Esophagus squamous epithelium (tissue), 5 donors: ENCODE data around the gene NKIRAS1. TPM values are rescaled to one million over a fixed set of nuclear protein-coding genes. Genes with fewer than 3 reads are reported as not detected.
"Not testable (repeated sequence)": the region's sequence is repeated elsewhere in the genome, so short reads cannot be mapped to it uniquely, and the experiment has no call there.

Experiments used
- DNase-seq: peaks from one replicate; lab custom pipeline; 2025; lab: John Stamatoyannopoulos, UW
- H3K27ac ChIP-seq, 4 donors: fragments of 200-600 bp; sonication (generic); one replicate each; pipeline ENCODE4 v1.5.1; 2016 to 2019; ENCODE audit warnings: mild to moderate bottlenecking in 1 of 4
- H3K27me3 ChIP-seq, 4 donors: fragments of 200-600 bp; sonication (generic); 1 replicate in 3 of 4; 2 replicates in 1 of 4; pipeline versions ENCODE4 v1.5.1 to v1.6.0; 2017 to 2021; ENCODE audit warnings: antibody characterized with exemption in 1 of 4
- H3K36me3 ChIP-seq, 3 donors: fragments of 200-600 bp; sonication (generic); one replicate each; pipeline ENCODE4 v1.5.1; 2016 to 2019
- H3K4me1 ChIP-seq, 3 donors: fragments of 200-600 bp; sonication (generic); one replicate each; pipeline ENCODE4 v1.5.1; 2017 to 2019
- H3K4me3 ChIP-seq, 4 donors: fragments of 200-600 bp; sonication (generic); 1 replicate in 3 of 4; 2 replicates in 1 of 4; pipeline ENCODE4 v1.5.1; 2016 to 2019; ENCODE audit warnings: mild to moderate bottlenecking in 2 of 4, moderate library complexity in 1 of 4
- H3K9me3 ChIP-seq, 3 donors: fragments of 200-600 bp; sonication (generic); one replicate each; pipeline ENCODE4 v1.5.1; 2016 to 2019
- POLR2A ChIP-seq, 4 donors: fragments of 450-650 bp; IDR thresholded peaks; one replicate each; pipeline ENCODE4 v1.6.1; 2017; ENCODE audit warnings: antibody characterized with exemption in 4 of 4, mild to moderate bottlenecking in 4 of 4, moderate library complexity in 3 of 4
- WGBS, 2 donors: methylation state at CpG; one replicate each; pipeline ENCODE4 v1.1.5; 2018; 5-methylcytosine and 5-hydroxymethylcytosine counted together
- intact Hi-C: fragments of 100-400 bp; cut with DNase I; formaldehyde crosslinking; loops from one replicate; pipeline ENCODE4 v1.15.0; 2022
- total RNA-seq, 4 donors: library from RNA; depleted of rRNA; stranded (reverse); fragments of >200 nt; gene quantifications; one replicate each; pipeline ENCODE4 v1.1.0, GENCODE V29; 2016
- TF ChIP-seq, protein P1 (sequence below), 6 experiments: fragments of 450-650 bp in 4 of 6; fragments of 200-600 bp in 2 of 6; sonication (generic) in 2 of 6; IDR thresholded peaks; one replicate each; pipeline ENCODE4 v1.5.1; 2016 to 2019; ENCODE audit warnings: antibody characterized with exemption in 6 of 6, mild to moderate bottlenecking in 4 of 6, moderate library complexity in 4 of 6
- donor health status: DM: yes; HTN: yes; CAD: no.

NKIRAS1 gene
- total RNA-seq, 4 donors from 2014 or later = 5.9 to 11.1 (median 8.4) TPM

DNA sequence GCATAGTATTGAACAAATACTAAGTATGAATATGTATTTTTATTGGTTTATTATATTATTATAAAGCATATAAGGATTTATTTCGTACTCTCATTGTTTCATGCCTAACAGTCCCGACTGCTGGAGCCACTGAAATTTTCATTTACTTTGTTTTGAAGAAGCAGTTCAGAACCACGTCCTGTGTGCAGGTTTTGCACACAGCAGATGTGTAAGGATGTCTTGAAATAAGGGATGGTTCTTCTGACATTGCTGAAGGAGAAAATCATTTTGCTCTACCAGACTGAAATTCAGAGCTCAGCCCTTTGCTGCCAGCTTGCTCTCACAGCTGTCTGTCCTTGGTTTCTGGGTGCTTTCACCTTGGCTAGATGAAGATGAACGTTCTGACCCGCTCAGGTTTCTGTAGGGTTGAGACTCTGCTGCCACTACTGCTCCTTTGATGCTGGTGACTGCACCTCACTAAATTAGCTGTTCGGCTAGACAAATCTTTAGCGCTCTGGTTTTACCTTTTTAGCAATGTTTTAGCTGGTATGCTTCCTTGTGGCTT lies 56.9 kb downstream of the NKIRAS1 start:
- peaks cover 0 to 11% (median 0%) of the 10 kb centered on the region in 3 donors for H3K36me3 ChIP-seq
- H3K27ac ChIP-seq = no peak overlapping the region
- no peak for TF ChIP-seq POLR2A (IDR thresholded peaks at IDR 0.05)
- TF ChIP-seq, protein P1, sequence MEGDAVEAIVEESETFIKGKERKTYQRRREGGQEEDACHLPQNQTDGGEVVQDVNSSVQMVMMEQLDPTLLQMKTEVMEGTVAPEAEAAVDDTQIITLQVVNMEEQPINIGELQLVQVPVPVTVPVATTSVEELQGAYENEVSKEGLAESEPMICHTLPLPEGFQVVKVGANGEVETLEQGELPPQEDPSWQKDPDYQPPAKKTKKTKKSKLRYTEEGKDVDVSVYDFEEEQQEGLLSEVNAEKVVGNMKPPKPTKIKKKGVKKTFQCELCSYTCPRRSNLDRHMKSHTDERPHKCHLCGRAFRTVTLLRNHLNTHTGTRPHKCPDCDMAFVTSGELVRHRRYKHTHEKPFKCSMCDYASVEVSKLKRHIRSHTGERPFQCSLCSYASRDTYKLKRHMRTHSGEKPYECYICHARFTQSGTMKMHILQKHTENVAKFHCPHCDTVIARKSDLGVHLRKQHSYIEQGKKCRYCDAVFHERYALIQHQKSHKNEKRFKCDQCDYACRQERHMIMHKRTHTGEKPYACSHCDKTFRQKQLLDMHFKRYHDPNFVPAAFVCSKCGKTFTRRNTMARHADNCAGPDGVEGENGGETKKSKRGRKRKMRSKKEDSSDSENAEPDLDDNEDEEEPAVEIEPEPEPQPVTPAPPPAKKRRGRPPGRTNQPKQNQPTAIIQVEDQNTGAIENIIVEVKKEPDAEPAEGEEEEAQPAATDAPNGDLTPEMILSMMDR (IDR thresholded peaks at IDR 0.05) = no peak
- no peaks in the 10 kb centered on the region for H3K9me3 ChIP-seq
- no peak for DNase-seq
- no peak overlapping the region for H3K4me3 ChIP-seq
- 88 to 90% methylated on average over 5 to 6 of the region's 7 CpGs for WGBS, 2 donors
- no peaks in the 10 kb centered on the region for H3K27me3 ChIP-seq
- H3K4me1 ChIP-seq = peaks cover 13 to 46% (median 20%) of the 10 kb centered on the region in 3 donors
- intact Hi-C loops = no loop called here

DNA sequence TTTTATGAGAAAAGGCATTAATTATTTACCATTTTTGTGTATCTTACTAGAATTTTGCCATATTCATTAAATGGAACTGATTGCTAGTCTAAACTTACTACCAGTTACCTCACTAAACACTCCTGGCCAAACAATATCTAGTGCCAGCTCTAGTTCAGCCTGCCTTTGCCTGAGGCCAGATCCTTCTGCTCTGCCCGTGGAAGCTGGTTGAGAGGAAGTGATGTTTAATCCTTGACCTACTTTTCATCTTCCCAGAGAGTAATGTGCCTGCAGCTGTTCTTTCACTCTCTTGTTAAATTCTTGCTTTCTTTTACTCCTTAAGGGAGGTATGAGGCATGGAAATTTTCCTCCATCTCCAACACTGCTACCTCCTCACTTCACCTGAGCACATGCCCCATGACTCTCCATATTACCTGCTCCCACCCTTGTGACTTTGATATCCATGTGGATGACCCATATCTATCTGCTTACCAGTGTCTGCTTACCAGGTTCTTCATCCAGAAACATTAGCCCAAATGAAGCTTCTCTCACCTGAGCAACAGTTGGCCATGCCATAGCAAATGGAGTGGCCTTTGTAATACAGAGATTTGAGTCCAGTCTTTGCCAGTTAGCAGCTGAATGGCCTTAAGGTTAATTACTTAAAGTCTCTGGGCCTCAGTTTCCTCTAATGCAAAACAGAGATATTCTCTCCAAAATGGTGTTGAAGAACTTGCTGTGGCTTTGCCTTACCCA lies 57.6 kb downstream of the NKIRAS1 start:
- TF ChIP-seq, protein P1 (IDR thresholded peaks at IDR 0.05) = no peak
- no peak for TF ChIP-seq POLR2A (IDR thresholded peaks at IDR 0.05)
- Histone ChIP-seq H3K27ac (no peak overlapping the region), H3K27me3 (no peaks in the 10 kb centered on the region), H3K4me3 (no peak overlapping the region), H3K36me3 (peaks cover 0 to 11% (median 0%) of the 10 kb centered on the region in 3 donors), H3K4me1 (peaks cover 13 to 45% (median 20%) of the 10 kb centered on the region in 3 donors), H3K9me3 (no peaks in the 10 kb centered on the region)
- WGBS, 2 donors = 0 to 5% methylated on average over 1 of the region's 1 CpG
- intact Hi-C loops = no loop called here
- DNase-seq = no peak

DNA sequence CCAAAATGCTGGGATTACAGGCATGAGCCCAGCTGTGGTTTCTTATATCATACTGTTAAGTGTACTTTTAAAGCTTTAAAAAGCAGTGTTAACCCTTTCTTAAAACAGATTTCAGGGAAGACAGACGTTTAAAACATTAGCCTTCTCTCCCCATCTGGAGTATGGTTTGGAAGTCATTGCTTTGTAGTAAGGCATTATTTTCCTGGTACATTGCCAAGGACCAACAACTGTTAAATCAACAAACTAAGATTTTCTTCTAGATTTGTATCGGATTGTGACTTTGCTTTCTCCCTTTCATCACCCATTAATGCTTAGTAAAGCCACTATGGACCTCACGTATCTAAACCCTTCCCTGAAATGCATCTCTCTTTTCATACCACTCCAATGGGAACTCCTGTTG lies 60.5 kb downstream of the NKIRAS1 start:
- intact Hi-C loops = no loop called here
- no peaks in the 10 kb centered on the region for H3K27me3 ChIP-seq
- TF ChIP-seq, protein P1 (IDR thresholded peaks at IDR 0.05) = no peak
- no peak for TF ChIP-seq POLR2A (IDR thresholded peaks at IDR 0.05)
- H3K4me3 ChIP-seq = no peak overlapping the region
- DNase-seq = no peak
- H3K36me3 ChIP-seq = peaks cover 0 to 9% (median 0%) of the 10 kb centered on the region in 3 donors
- 64 to 65% methylated on average over 3 of the region's 3 CpGs for WGBS, 2 donors
- no peak overlapping the region for H3K27ac ChIP-seq
- no peaks in the 10 kb centered on the region for H3K9me3 ChIP-seq
- H3K4me1 ChIP-seq = peaks cover 13 to 45% (median 20%) of the 10 kb centered on the region in 3 donors

DNA sequence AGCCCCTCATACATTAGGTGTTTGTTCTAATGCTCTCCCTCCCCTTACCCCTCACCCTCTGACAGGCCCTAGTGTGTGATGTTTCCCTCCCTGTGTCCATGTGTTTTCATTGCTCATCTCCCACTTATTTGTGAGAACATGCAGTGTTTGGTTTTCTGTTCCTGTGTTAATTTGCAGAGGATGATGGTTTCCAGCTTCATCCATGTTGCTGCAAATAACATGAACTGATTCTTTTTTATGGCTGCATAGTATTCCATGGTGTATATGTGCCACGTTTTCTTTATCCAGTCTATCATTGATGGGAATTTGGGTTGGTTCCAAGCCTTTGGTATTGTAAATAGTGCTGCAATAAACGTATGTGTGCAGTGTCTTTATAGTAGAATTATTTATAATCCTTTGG lies 67.3 kb downstream of the NKIRAS1 start:
- H3K4me3 ChIP-seq, H3K36me3 ChIP-seq, H3K27ac ChIP-seq, H3K9me3 ChIP-seq, DNase-seq, H3K27me3 ChIP-seq, intact Hi-C loops, H3K4me1 ChIP-seq: not testable (repeated sequence)
- WGBS, 2 donors = 72 to 73% methylated on average over 2 of the region's 2 CpGs

DNA sequence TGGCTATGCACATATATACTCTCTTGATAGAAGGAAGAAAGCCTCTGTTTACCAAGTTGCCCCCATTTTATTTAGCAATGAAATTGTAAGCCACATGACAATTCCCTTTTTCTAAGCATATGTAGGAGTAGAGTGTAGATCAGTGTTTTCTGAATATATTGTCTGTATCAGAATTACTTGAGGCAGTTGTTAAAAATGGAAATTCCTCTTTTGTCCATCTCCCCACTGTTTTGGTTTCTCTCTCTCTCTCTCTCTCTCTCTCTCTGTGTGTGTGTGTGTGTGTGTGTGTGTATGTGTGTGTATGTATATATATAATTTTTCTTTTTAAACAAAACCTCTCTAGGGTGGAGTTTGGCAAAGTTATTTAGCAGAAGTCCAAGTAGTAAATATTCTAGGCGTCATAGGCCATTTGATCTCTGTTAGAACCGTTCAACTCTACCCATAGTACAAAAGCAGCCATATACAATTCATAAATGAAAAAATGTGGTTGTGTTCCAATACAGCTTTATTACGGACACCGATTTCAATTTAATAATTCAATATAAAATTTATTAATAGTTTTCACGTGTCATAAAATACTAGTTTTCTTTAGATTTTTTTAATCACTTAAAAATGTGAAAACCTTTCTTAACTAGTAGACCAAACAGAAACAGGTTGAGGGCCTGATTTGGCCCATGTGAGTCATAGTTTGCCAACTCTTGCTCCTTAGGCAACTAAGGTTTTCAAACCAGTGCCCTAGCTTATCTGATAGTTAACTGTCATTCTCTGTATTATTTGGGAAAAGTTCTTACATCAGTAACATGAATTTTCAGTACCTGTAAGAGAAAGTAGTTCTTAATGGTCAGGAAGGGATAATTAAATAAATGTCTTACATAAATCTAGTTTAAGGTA lies 71.2 kb downstream of the NKIRAS1 start:
- Histone ChIP-seq H3K27ac (no peak overlapping the region), H3K4me3 (no peak overlapping the region), H3K4me1 (peaks cover 0 to 11% (median 0%) of the 10 kb centered on the region in 3 donors), H3K9me3 (no peaks in the 10 kb centered on the region), H3K27me3 (no peaks in the 10 kb centered on the region), H3K36me3 (no peaks in the 10 kb centered on the region)
- TF ChIP-seq, protein P1 (IDR thresholded peaks at IDR 0.05) = no peak
- TF ChIP-seq POLR2A (IDR thresholded peaks at IDR 0.05) = no peak
- DNase-seq = no peak
- WGBS, 2 donors = 87 to 88% methylated on average over 5 of the region's 5 CpGs
- intact Hi-C loops = no loop called here
